GM19025 (cell line): ENCODE data around the gene ANKRD44.

ENCODE experiments used
- ATAC-seq: cut with Tn5 transposase; IDR thresholded peaks from one replicate; pipeline ENCODE4 v1.9.1; 2021; ENCODE audit warnings: mild to moderate bottlenecking, low read depth, moderate library complexity; ENCODE audit not compliant: unreplicated experiment

ANKRD44 gene

GRCh38 chr2:197191177-197191939 is 119.2 kb downstream of the ANKRD44 start:
- no peak for ATAC-seq

GRCh38 chr2:197190100-197190432 is 120.5 kb downstream of the ANKRD44 start:
- no peak for ATAC-seq

- ATAC-seq, result no peak
These were observed 121.0 kb downstream of the ANKRD44 start for GRCh38 chr2:197189426-197190099.

GRCh38 chr2:197185676-197186075 is 124.9 kb downstream of the ANKRD44 start:
- no peak for ATAC-seq

GRCh38 chr2:197184959-197185586 is 125.5 kb downstream of the ANKRD44 start:
- ATAC-seq, result no peak

- ATAC-seq, result no peak
These were observed 127.2 kb downstream of the ANKRD44 start for GRCh38 chr2:197183355-197183754.

GRCh38 chr2:197182668-197183067 is 127.9 kb downstream of the ANKRD44 start:
- no peak for ATAC-seq

GRCh38 chr2:197181491-197181890 is 129.1 kb downstream of the ANKRD44 start:
- no peak for ATAC-seq

- ATAC-seq, result no peak
These were observed 130.7 kb downstream of the ANKRD44 start for GRCh38 chr2:197179744-197180498.

- no peak for ATAC-seq
These were observed 134.1 kb downstream of the ANKRD44 start for GRCh38 chr2:197176522-197176921.

GRCh38 chr2:197174539-197175094 is 136.0 kb downstream of the ANKRD44 start:
- ATAC-seq, result no peak

- no peak for ATAC-seq
These were observed 139.0 kb downstream of the ANKRD44 start for GRCh38 chr2:197171582-197171981.

GRCh38 chr2:197170208-197170607 is 140.4 kb downstream of the ANKRD44 start:
- ATAC-seq, result no peak

GRCh38 chr2:197168705-197169104 is 141.9 kb downstream of the ANKRD44 start:
- peak; percentile 44 for ATAC-seq

- ATAC-seq, result no peak
These were observed 142.8 kb downstream of the ANKRD44 start for GRCh38 chr2:197167608-197168314.

- ATAC-seq, result no peak
These were observed 145.6 kb downstream of the ANKRD44 start for GRCh38 chr2:197165020-197165419.

- ATAC-seq, result no peak
These were observed 146.3 kb downstream of the ANKRD44 start for GRCh38 chr2:197164141-197164754.

- ATAC-seq, result no peak
These were observed 146.9 kb downstream of the ANKRD44 start for GRCh38 chr2:197163712-197164140.

GRCh38 chr2:197161774-197162173 is 148.8 kb downstream of the ANKRD44 start:
- no peak for ATAC-seq
